HuH-7.5 (cell line): ENCODE results near the gene STPG3.

ENCODE experiments used
- DNase-seq: peaks from one replicate; pipeline ENCODE4 v3.0.0; 2011; ENCODE audit warnings: low spot score

STPG3 gene

GRCh38 chr9:137222190-137223077, 28.7 kb upstream of the STPG3 start, which contains the start of gene RNF208:
Gene RNF208 (minus strand): TSS chr9:137222240. CDS start chr9:137221212, 1,028 bp downstream.
- peak; percentile 86 for DNase-seq

- DNase-seq, result peak; percentile 99
Observed at GRCh38 chr9:137223078-137223970, 27.8 kb upstream of the STPG3 start.

- DNase-seq, result no peak
Observed at GRCh38 chr9:137224830-137225694, 26.0 kb upstream of the STPG3 start, which contains the start of gene CYSRT1. Gene CYSRT1 (plus strand): TSS chr9:137225174. CDS start chr9:137225622, 448 bp downstream.

- no peak for DNase-seq
Observed at GRCh38 chr9:137225699-137226331, 25.3 kb upstream of the STPG3 start.

GRCh38 chr9:137226338-137227053, 24.6 kb upstream of the STPG3 start:
- no peak for DNase-seq

- peak; percentile 98 for DNase-seq
Observed at GRCh38 chr9:137227054-137227852, 23.8 kb upstream of the STPG3 start, which contains the start of gene RNF224. Gene RNF224 (plus strand): TSS chr9:137227502. CDS start chr9:137228336, 834 bp downstream.

- no peak for DNase-seq
Observed at GRCh38 chr9:137227853-137228505, 23.1 kb upstream of the STPG3 start.

GRCh38 chr9:137228506-137228967, 22.5 kb upstream of the STPG3 start:
- no peak for DNase-seq

- no peak for DNase-seq
Observed at GRCh38 chr9:137228968-137229896, 21.9 kb upstream of the STPG3 start.

- DNase-seq, result no peak
Observed at GRCh38 chr9:137229903-137230704, 21.0 kb upstream of the STPG3 start.

GRCh38 chr9:137230705-137231371, 20.2 kb upstream of the STPG3 start, which contains the start of gene SLC34A3:
Gene SLC34A3 (plus strand): TSS chr9:137230901. CDS start chr9:137231703, 802 bp downstream.
- no peak for DNase-seq

- DNase-seq, result no peak
Observed at GRCh38 chr9:137231372-137232039, 19.6 kb upstream of the STPG3 start.

GRCh38 chr9:137232101-137232500, 19.0 kb upstream of the STPG3 start:
- no peak for DNase-seq

- DNase-seq, result no peak
Observed at GRCh38 chr9:137232510-137232909, 18.6 kb upstream of the STPG3 start.

- DNase-seq, result no peak
Observed at GRCh38 chr9:137233143-137233980, 17.7 kb upstream of the STPG3 start.
